22Rv1 (cell line): ENCODE data around the gene RGP1.

Experiments used
- H3K27ac ChIP-seq: fragments of 450-650 bp; 2 replicates; pipeline ENCODE4 v1.5.1; 2017
- ZFX ChIP-seq: fragments of 450-650 bp; IDR thresholded peaks from 2 replicates; pipeline ENCODE4 v1.6.1; 2017; ENCODE audit warnings: antibody characterized with exemption, borderline replicate concordance
- TF ChIP-seq, protein P1 (sequence below): fragments of 450-650 bp; IDR thresholded peaks from 2 replicates; pipeline ENCODE4 v1.5.1; 2017; ENCODE audit warnings: mild to moderate bottlenecking

RGP1 gene

DNA sequence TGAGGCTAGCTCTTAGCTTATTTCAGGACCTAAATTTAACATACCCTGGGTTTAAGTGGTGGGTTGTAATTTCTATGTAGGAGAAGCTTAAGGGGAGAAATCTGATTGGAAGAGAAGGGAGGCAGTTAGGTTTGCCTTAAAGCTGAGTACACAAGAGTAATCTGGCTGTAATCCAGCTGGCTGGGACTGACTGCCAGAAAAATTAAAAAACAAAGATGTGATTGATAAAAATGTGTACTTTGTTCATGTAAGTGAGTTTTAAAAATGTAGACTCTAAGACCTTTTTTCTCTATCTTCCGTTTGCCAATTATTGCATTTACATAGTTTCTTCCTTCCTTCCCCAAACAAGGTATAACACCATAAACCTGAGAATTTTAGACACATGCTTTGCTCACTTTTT is 22.4 kb downstream of the RGP1 start:
- TF ChIP-seq ZFX: no peak
- TF ChIP-seq, protein P1, sequence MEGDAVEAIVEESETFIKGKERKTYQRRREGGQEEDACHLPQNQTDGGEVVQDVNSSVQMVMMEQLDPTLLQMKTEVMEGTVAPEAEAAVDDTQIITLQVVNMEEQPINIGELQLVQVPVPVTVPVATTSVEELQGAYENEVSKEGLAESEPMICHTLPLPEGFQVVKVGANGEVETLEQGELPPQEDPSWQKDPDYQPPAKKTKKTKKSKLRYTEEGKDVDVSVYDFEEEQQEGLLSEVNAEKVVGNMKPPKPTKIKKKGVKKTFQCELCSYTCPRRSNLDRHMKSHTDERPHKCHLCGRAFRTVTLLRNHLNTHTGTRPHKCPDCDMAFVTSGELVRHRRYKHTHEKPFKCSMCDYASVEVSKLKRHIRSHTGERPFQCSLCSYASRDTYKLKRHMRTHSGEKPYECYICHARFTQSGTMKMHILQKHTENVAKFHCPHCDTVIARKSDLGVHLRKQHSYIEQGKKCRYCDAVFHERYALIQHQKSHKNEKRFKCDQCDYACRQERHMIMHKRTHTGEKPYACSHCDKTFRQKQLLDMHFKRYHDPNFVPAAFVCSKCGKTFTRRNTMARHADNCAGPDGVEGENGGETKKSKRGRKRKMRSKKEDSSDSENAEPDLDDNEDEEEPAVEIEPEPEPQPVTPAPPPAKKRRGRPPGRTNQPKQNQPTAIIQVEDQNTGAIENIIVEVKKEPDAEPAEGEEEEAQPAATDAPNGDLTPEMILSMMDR: no peak
- peak overlapping the region; percentile 85 for H3K27ac ChIP-seq

DNA sequence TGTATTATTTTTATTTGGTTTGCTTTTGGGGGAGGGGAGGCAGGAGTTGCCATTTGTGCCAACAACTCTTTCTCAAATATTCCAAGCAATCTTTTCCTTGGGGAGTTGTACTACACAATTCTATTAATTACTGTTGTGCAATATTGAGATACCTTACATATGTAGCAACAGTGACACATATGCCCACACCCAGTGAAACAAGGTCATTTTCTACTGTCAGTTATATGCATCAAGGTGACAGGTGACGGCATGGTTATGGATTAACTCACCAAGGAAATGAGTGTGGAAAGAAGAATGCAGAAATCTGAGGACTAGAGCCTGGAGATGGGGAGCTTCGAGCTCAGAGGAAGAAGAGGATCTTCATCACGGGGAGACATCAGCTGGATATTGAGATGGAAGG is 22.9 kb downstream of the RGP1 start:
- TF ChIP-seq, protein P1: no peak
- no peak for TF ChIP-seq ZFX
- H3K27ac ChIP-seq: peak overlapping the region; percentile 85

DNA sequence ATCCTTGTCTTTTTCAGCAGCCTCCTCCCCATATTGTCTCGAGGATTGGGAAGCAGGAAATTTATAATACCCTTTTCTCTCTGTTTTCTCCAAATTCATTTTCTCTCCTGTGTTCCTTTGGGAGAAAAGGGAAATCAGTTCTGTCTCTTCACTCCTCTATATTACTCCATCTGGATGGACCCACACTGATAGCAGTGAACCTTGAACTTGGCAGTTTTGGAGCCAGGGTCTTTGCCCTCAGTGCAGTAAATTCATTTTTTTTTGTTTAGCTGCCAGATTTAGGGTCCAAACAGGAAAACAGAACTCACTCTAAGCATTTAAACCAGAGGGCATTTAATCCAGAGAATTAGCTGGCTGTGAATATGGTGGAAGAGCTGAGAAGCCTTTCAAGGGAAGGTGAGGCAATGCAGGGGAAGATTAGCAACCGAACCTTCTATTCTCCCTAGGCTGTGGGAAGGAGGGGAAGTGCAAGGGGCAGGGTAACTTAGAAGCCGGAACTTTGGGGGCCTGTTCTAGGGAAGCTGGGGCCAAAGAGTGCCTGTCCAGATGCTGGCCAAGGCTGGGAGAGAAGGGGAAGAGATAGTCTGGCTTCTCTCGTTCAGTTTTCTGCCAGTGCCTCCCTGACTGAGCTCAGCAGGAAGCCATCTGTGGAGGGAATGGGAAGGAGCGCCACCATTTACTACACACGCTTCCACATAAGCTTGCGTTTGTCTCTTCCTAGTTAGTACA is 26.0 kb downstream of the RGP1 start:
- no peak overlapping the region for H3K27ac ChIP-seq
- TF ChIP-seq, protein P1: no peak
- no peak for TF ChIP-seq ZFX

DNA sequence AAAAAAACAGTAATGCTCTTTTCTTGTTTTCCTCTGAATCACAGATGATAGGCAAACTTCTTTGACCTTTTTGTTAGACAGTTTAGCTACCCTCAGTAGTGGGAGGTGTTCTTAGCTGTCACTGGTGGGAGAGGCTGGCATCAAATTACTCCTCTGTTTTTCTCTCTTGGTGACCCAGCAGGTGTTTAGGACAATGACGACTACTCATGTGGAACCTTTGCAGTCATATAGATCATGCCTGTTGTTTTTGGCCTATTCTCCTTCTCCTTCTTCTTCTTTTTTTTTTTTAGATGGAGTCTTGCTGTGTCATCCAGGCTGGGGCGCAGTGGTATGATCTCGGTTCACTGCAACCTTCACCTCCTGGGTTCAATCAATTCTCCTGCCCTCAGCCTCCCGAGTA is 26.9 kb downstream of the RGP1 start:
- TF ChIP-seq, protein P1: no peak
- no peak for TF ChIP-seq ZFX

DNA sequence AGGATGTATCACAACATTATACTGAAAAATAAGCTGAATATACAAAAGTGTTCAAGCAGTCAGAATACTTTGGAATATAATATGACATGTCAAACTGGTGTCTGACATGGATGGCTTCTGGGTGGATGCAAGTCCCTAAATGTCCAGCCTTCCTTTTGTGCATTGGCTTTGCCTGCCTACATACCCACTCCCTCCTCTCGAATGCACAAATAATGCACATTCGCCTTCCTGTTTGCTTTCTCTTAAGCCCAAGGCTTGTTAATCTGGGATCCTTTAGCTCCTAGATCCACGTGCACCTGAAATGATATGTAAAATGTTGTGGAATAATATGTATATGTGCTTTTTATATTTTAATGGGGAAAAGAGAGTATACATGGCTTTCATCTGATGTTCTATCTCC is 29.4 kb downstream of the RGP1 start:
- H3K27ac ChIP-seq: no peak overlapping the region
- no peak for TF ChIP-seq ZFX
- TF ChIP-seq, protein P1: no peak

More for the DNA sequence above, 26.9 kb downstream of the RGP1 start:
- H3K27ac ChIP-seq: no peak overlapping the region

DNA sequence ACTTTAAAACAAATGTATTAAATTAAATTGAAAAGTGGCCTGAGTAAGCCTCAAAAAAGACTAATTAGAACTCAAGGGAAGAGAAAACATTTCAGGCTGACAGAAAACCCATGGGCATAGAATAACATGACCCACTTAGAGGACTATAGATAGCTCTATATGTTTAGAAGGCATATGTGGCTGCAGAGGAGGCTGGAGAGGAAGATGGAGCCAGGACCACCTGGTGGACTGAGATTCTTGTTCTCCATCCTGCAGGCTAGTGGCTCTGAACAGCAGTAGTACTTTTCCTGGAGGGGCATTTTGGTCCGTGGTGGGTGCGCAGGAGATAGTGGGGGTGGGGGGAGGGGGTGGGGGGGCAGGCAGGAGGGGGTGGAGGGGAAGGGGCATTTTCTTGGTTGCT is 32.0 kb downstream of the RGP1 start:
- TF ChIP-seq, protein P1: no peak
- no peak for TF ChIP-seq ZFX
- no peak overlapping the region for H3K27ac ChIP-seq

DNA sequence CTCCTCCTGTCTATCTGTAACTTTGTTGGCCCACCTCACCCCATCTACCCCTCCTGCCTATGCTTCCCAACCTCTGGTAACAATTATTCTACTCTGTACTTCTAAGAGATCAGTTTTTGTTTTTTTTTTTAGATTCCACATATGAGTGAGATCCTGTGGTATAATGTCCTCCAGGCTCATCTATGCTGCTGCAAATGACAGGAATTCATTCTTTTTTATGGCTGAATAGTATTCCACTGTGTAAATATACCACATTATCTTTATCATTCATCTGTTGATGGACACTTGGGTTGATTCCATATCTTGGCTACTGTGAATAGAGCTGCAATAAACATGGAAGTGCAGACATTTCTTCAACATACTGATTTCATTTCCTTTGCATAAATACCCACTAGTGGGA is 34.3 kb downstream of the RGP1 start:
- TF ChIP-seq, protein P1: no peak
- TF ChIP-seq ZFX: no peak
- H3K27ac ChIP-seq: no peak overlapping the region
